Stimulated activated CD4-positive, alpha-beta T cell treated with anti-CD3 and anti-CD28 coated beads, Interleukin-1b, Interleukin-23, amount 100 ng/mL, for 4 hours (primary cell): ENCODE measurements around the gene PBLD.

Source experiments
- DNase-seq, 2 donors: peaks; one replicate each; pipeline ENCODE4 v3.0.0-alpha.2; 2020; ENCODE audit warnings: low read depth in 2 of 2

The PBLD gene

GRCh38 chr10:68235581-68235980 is 97.1 kb downstream of the PBLD start:
- DNase-seq, result no peak

DNA sequence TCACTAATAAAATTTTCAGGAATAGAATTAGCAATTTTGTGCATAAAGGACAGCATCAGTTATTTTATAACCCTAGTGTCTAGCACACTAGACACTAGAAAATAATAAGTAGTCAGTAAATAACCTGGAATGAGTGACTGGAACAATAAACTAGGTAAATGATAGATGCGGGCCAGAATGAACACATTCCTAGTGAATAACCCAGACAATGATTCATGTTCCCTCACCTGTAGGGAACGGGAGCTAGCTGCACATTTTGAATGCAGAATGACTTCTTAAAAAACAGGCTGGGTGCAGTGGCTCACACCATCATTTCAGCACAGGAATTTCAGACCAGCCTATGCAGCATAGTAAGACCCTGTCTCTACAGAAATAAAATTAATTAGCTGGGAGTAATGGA is 97.6 kb downstream of the PBLD start:
- no peak for DNase-seq

GRCh38 chr10:68233046-68233445 is 99.7 kb downstream of the PBLD start:
- no peak for DNase-seq
